Measurements from ENCODE around the gene KIF3B.

DNA sequence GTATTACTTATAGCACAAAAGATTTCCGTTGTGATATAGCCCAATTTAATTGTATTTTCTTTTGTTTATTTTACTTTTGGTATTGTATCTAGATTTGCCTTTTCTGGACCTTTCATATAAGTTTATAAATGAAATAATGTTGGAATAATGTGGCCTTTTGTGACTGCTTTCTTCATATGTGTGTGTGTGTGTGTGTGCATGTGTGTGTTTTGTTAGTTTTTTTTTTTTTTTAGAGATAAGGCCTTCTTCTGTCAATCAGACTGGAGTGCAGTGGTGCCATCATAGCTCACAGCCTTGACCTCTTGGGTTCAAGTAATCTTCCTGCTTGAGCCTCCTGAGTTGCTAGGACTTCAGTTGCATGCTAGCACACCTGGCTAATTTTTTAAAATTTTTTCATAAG, 42.9 kb downstream of the KIF3B start:
- TF ChIP-seq, protein P1, sequence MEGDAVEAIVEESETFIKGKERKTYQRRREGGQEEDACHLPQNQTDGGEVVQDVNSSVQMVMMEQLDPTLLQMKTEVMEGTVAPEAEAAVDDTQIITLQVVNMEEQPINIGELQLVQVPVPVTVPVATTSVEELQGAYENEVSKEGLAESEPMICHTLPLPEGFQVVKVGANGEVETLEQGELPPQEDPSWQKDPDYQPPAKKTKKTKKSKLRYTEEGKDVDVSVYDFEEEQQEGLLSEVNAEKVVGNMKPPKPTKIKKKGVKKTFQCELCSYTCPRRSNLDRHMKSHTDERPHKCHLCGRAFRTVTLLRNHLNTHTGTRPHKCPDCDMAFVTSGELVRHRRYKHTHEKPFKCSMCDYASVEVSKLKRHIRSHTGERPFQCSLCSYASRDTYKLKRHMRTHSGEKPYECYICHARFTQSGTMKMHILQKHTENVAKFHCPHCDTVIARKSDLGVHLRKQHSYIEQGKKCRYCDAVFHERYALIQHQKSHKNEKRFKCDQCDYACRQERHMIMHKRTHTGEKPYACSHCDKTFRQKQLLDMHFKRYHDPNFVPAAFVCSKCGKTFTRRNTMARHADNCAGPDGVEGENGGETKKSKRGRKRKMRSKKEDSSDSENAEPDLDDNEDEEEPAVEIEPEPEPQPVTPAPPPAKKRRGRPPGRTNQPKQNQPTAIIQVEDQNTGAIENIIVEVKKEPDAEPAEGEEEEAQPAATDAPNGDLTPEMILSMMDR (conservative IDR thresholded peaks at IDR 0.05; ENCODE audit: low read depth, low read length) = no peak
- no peak for TF ChIP-seq EZH2phosphoT487 (IDR thresholded peaks at IDR 0.05; ENCODE audit: borderline replicate concordance, low read length)
